GM12878 (cell line): ENCODE data around the gene SKIL. TPM values are rescaled to one million over a fixed set of nuclear protein-coding genes. Genes with fewer than 3 reads are reported as not detected.

ENCODE experiments used
- ATF2 ChIP-seq: IDR thresholded peaks from 2 replicates; pipeline ENCODE4 v1.6.1; 2012; ENCODE audit warnings: low read length, inconsistent platforms
- BHLHE40 ChIP-seq, 2 experiments: fragments of 450-650 bp in 1 of 2; IDR thresholded peaks; 2 replicates each; pipeline ENCODE4 v1.6.1; 2011 to 2017; ENCODE audit warnings: low read depth in 2 of 2, borderline replicate concordance in 1 of 2, improper control_type of control experiment in 1 of 2, low read length in 1 of 2, mild to moderate bottlenecking in 1 of 2
- CBX3 ChIP-seq: fragments of 200-600 bp; sonication (generic); IDR thresholded peaks from 2 replicates; pipeline ENCODE4 v1.6.1; 2016; ENCODE audit warnings: low read depth, borderline replicate concordance
- CHD4 ChIP-seq: fragments of 200-600 bp; sonication (generic); IDR thresholded peaks from 2 replicates; pipeline ENCODE4 v1.6.1; 2016; ENCODE audit warnings: mild to moderate bottlenecking
- CREM ChIP-seq: IDR thresholded peaks from 2 replicates; pipeline ENCODE4 v1.6.1; 2014; ENCODE audit warnings: antibody characterized with exemption, low read depth
- GABPA ChIP-seq: IDR thresholded peaks from 2 replicates; pipeline ENCODE4 v1.6.1; 2014; ENCODE audit warnings: antibody characterized with exemption, low read depth, mild to moderate bottlenecking, inconsistent platforms
- IRF4 ChIP-seq: IDR thresholded peaks from 2 replicates; pipeline ENCODE4 v1.6.1; 2011; ENCODE audit warnings: low read depth, low read length
- KLF5 ChIP-seq: fragments of 450-650 bp; IDR thresholded peaks from 2 replicates; pipeline ENCODE4 v1.6.1; 2014; ENCODE audit warnings: mild to moderate bottlenecking; ENCODE audit not compliant: partially characterized antibody
- MEF2A ChIP-seq: IDR thresholded peaks from 2 replicates; pipeline ENCODE4 v1.6.1; 2011; ENCODE audit warnings: low read depth, mild to moderate bottlenecking, low read length, moderate library complexity; ENCODE audit not compliant: insufficient read depth
- MTA3 ChIP-seq: IDR thresholded peaks from 2 replicates; pipeline ENCODE4 v1.6.1; 2012; ENCODE audit warnings: low read length, inconsistent platforms, borderline replicate concordance
- NR2F1 ChIP-seq: fragments of 450-650 bp; conservative IDR thresholded peaks from 2 replicates; pipeline ENCODE4 v1.6.1; 2017; ENCODE audit warnings: mild to moderate bottlenecking
- POLR2A ChIP-seq: IDR thresholded peaks from 2 replicates; pipeline ENCODE4 v1.6.1; 2011; ENCODE audit warnings: low read depth, mild to moderate bottlenecking, low read length
- RAD21 ChIP-seq: IDR thresholded peaks from 2 replicates; pipeline ENCODE4 v1.6.1; 2011; ENCODE audit warnings: mild to moderate bottlenecking, low read depth, low read length, moderate library complexity; ENCODE audit not compliant: insufficient read depth
- SKIL ChIP-seq: fragments of 450-650 bp; IDR thresholded peaks from 2 replicates; pipeline ENCODE4 v1.6.1; 2017; ENCODE audit warnings: mild to moderate bottlenecking, low read depth, inconsistent platforms; ENCODE audit not compliant: poor library complexity, severe bottlenecking
- SMAD1 ChIP-seq: fragments of 450-650 bp; IDR thresholded peaks from 2 replicates; pipeline ENCODE4 v1.6.1; 2018; ENCODE audit warnings: mild to moderate bottlenecking, low read depth; ENCODE audit not compliant: partially characterized antibody
- SUPT20H ChIP-seq: IDR thresholded peaks from 2 replicates; pipeline ENCODE4 v1.6.1; 2011; ENCODE audit warnings: low read depth, mild to moderate bottlenecking, low read length, moderate library complexity, borderline replicate concordance; ENCODE audit not compliant: control insufficient read depth
- ZBED1 ChIP-seq: IDR thresholded peaks from 2 replicates; pipeline ENCODE4 v1.6.1; 2016; ENCODE audit warnings: borderline replicate concordance
- ZBTB11 ChIP-seq: fragments of 450-650 bp; formaldehyde crosslinking; IDR thresholded peaks from 2 replicates; pipeline ENCODE4 v1.5.0; 2022; ENCODE audit warnings: mild to moderate bottlenecking, missing genetic modification characterization
- ZNF592 ChIP-seq: fragments of 450-650 bp; IDR thresholded peaks from 2 replicates; pipeline ENCODE4 v1.6.1; 2017; ENCODE audit warnings: mild to moderate bottlenecking, moderate library complexity
- polyA plus RNA-seq, 11 experiments: library from polyadenylated mRNA; depleted of rRNA in 4 of 11; unstranded in 6 of 11; stranded (reverse) in 5 of 11; fragments of >200 nt; fragmentation: Nextera tagmentation in 4 of 11; fragmentation: Illumina TruSeq in 1 of 11; extraction: Ambion mirVana in 4 of 11; extraction: Trizol in 1 of 11; gene quantifications; 1 replicate in 1 of 11; 2 replicates in 10 of 11; pipeline versions ENCODE4 v1.2.1 to v1.2.3, GENCODE V29; 2011 to 2016; ENCODE audit warnings: inconsistent platforms in 2 of 11, missing spikeins in 2 of 11, low read depth in 1 of 11
- total RNA-seq, 4 experiments: library from RNA; depleted of rRNA in 3 of 4; stranded (reverse); fragments of >200 nt in 3 of 4; fragmentation: Illumina TruSeq in 1 of 4; extraction: Trizol in 1 of 4; gene quantifications; 2 replicates each; pipeline versions ENCODE4 v1.2.1 to v1.2.3, GENCODE V29; 2013 to 2021

Gene SKIL
- total and polyA plus RNA-seq, 10 of the 15 experiments (the other 5 are each of a cell fraction or from before 2014, with no cell fraction given), result 2.7 to 14.8 (median 6.7) TPM

- peak; percentile 16 for TF ChIP-seq SKIL
- TF ChIP-seq CBX3, result no peak
- no peak for TF ChIP-seq SUPT20H
- no peak for TF ChIP-seq ZNF592
- TF ChIP-seq ATF2, result peak; percentile 33; the same call in 1 of the 2 replicates
- no peak for TF ChIP-seq CHD4
- no peak for TF ChIP-seq ZBED1
- TF ChIP-seq POLR2A, result no peak
- no peak for TF ChIP-seq KLF5
- TF ChIP-seq SMAD1, result no peak
- 0 out of 2 replicates have a peak, but pooled peaks have one; percentile 23 for TF ChIP-seq CREM
- TF ChIP-seq NR2F1, result no peak
- no peak for TF ChIP-seq IRF4
- TF ChIP-seq MEF2A, result peak; percentile 73
- no peak for TF ChIP-seq RAD21
- TF ChIP-seq BHLHE40 (IDR thresholded peaks at IDR 0.05; ENCODE audit: borderline replicate concordance in 1 of 2, low read depth in 2 of 2, low read length in 1 of 2), result no peak
- no peak for TF ChIP-seq ZBTB11
- TF ChIP-seq GABPA, result no peak
- no peak for TF ChIP-seq MTA3
These were observed 6.8 kb upstream of the SKIL start (continued) for GRCh38 chr3:170350515-170351413.
